GM12878 (cell line): ENCODE measurements around the gene HOXB2. TPM values are rescaled to one million over a fixed set of nuclear protein-coding genes. Genes with fewer than 3 reads are reported as not detected.

ENCODE experiments used
- ATAC-seq: fragments of 200-7000 bp; cut with Tn5 transposase; 3 replicates; pipeline ENCODE4 v1.9.1; 2020; ENCODE audit warnings: mild to moderate bottlenecking, moderate library complexity
- BruUV-seq: library from RNA; stranded (reverse); fragments of 400-500 nt; replicated peaks from 2 replicates; lab custom pipeline; 2021; lab: Mats Ljungman, UMichigan
- CTCF ChIA-PET: fragments of 300-600 bp; sonication (Branson Sonifier 250); formaldehyde crosslinking; extraction: SDS; loops from one replicate; lab custom pipeline; 2021; ENCODE audit warnings: inconsistent platforms; lab: Yijun Ruan, JAX
- POLR2A ChIA-PET: fragments of 350-600 bp; formaldehyde crosslinking; extraction: SDS; loops from one replicate; lab custom pipeline; 2021; ENCODE audit warnings: inconsistent platforms; lab: Charles Lee
- RAD21 ChIA-PET: fragments of 300-600 bp; sonication (Branson Sonifier 250); formaldehyde crosslinking; loops from one replicate; lab custom pipeline; 2023; ENCODE audit warnings: antibody characterized with exemption; ENCODE audit not compliant: unreplicated experiment; lab: Charles Lee
- SMC1A ChIA-PET: fragments of 300-600 bp; sonication (Branson Sonifier 250); formaldehyde crosslinking; loops from one replicate; lab custom pipeline; 2023; ENCODE audit not compliant: unreplicated experiment, uncharacterized antibody; lab: Charles Lee
- DNase-seq: peaks from one replicate; pipeline ENCODE4 v3.0.0-alpha.2; 2011; ENCODE audit warnings: low read depth, low spot score
- FAIRE-seq: peaks from 3 replicates; lab custom pipeline; 2011; peaks lifted over from hg19 to GRCh38; lab: Jason Lieb, UNC
- H2AFZ ChIP-seq: 2 replicates; pipeline ENCODE4 v1.6.0; 2011; ENCODE audit warnings: low read depth, low read length, control low read depth; ENCODE audit not compliant: control insufficient read depth
- H3K27ac ChIP-seq: 2 replicates; pipeline ENCODE4 v1.5.1; 2011; ENCODE audit warnings: control low read depth; ENCODE audit not compliant: control insufficient read depth, insufficient read depth
- H3K27me3 ChIP-seq, 2 experiments: replicated peaks in 1 of 2; 2 replicates each; pipeline versions ENCODE4 v1.6.0 to v1.6.1; 2011; ENCODE audit warnings: low read length in 1 of 2; ENCODE audit not compliant: control insufficient read depth in 2 of 2, insufficient read depth in 2 of 2
- H3K36me3 ChIP-seq, 2 experiments: 2 replicates each; pipeline ENCODE4 v1.5.1; 2011; ENCODE audit warnings: low read length in 1 of 2; ENCODE audit not compliant: control insufficient read depth in 2 of 2, insufficient read depth in 2 of 2
- H3K4me1 ChIP-seq: 2 replicates; pipeline ENCODE4 v1.6.1; 2011; ENCODE audit warnings: mild to moderate bottlenecking, low read length, moderate library complexity, mixed read lengths; ENCODE audit not compliant: control insufficient read depth, insufficient read depth
- H3K4me2 ChIP-seq: 2 replicates; pipeline ENCODE4 v1.6.0; 2011; ENCODE audit warnings: control low read depth; ENCODE audit not compliant: control insufficient read depth, insufficient read depth
- H3K4me3 ChIP-seq: fragments of 200-600 bp; sonication (generic); 2 replicates; pipeline ENCODE4 v1.5.1; 2016
- H3K79me2 ChIP-seq: 2 replicates; pipeline ENCODE4 v1.6.0; 2011; ENCODE audit warnings: low read length; ENCODE audit not compliant: control insufficient read depth, insufficient read depth
- H3K9ac ChIP-seq: 2 replicates; pipeline ENCODE4 v1.8.0; 2011; ENCODE audit warnings: low read length, control low read depth, mixed read lengths; ENCODE audit not compliant: control insufficient read depth, insufficient read depth
- H3K9me3 ChIP-seq: replicated peaks from 3 replicates; pipeline ENCODE4 v1.5.1; 2011; ENCODE audit warnings: mild to moderate bottlenecking, low read length; ENCODE audit not compliant: control insufficient read depth, insufficient read depth
- H4K20me1 ChIP-seq: 2 replicates; pipeline ENCODE4 v1.6.0; 2011; ENCODE audit not compliant: control insufficient read depth, insufficient read depth
- BHLHE40 ChIP-seq, 2 experiments: fragments of 450-650 bp in 1 of 2; IDR thresholded peaks; 2 replicates each; pipeline ENCODE4 v1.6.1; 2011 to 2017; ENCODE audit warnings: low read depth in 2 of 2, borderline replicate concordance in 1 of 2, improper control_type of control experiment in 1 of 2, low read length in 1 of 2, mild to moderate bottlenecking in 1 of 2
- CTCF ChIP-seq, 3 experiments: IDR thresholded peaks in 2 of 3; conservative IDR thresholded peaks in 1 of 3; 2 replicates each; pipeline ENCODE4 v1.5.1; 2011; ENCODE audit warnings: low read depth in 3 of 3, low read length in 3 of 3, mild to moderate bottlenecking in 3 of 3, control low read depth in 2 of 3, moderate library complexity in 2 of 3, inconsistent platforms in 1 of 3, mixed read lengths in 1 of 3; ENCODE audit not compliant: control insufficient read depth in 2 of 3, insufficient read depth in 1 of 3; ENCODE audit errors: extremely low read depth in 1 of 3
- EGR1 ChIP-seq, 2 experiments: IDR thresholded peaks; 1 replicate in 1 of 2; 2 replicates in 1 of 2; pipeline ENCODE4 v1.6.1; 2011 to 2012; ENCODE audit warnings: low read depth in 2 of 2, low read length in 2 of 2, borderline replicate concordance in 1 of 2, mild to moderate bottlenecking in 1 of 2, moderate library complexity in 1 of 2
- PAX8 ChIP-seq: fragments of 450-650 bp; IDR thresholded peaks from 2 replicates; pipeline ENCODE4 v1.6.1; 2017; ENCODE audit warnings: mild to moderate bottlenecking, moderate library complexity
- PKNOX1 ChIP-seq: fragments of 450-650 bp; IDR thresholded peaks from 2 replicates; pipeline ENCODE4 v1.6.1; 2016; ENCODE audit warnings: mild to moderate bottlenecking
- SMAD1 ChIP-seq: fragments of 450-650 bp; IDR thresholded peaks from 2 replicates; pipeline ENCODE4 v1.6.1; 2018; ENCODE audit warnings: mild to moderate bottlenecking, low read depth; ENCODE audit not compliant: partially characterized antibody
- SMC3 ChIP-seq: IDR thresholded peaks from 2 replicates; pipeline ENCODE4 v1.6.1; 2011; ENCODE audit warnings: low read length, improper control_type of control experiment, borderline replicate concordance
- TARDBP ChIP-seq: IDR thresholded peaks from 2 replicates; pipeline ENCODE4 v1.6.1; 2016; ENCODE audit warnings: borderline replicate concordance
- USF1 ChIP-seq: IDR thresholded peaks from 2 replicates; pipeline ENCODE4 v1.6.1; 2011; ENCODE audit warnings: borderline replicate concordance, low read depth, mild to moderate bottlenecking, moderate library complexity, mixed read lengths, low read length; ENCODE audit not compliant: insufficient read depth; ENCODE audit errors: extremely low read length
- WGBS: methylation state at CpG from one replicate; pipeline ENCODE4 v1.1.6; 2016; ENCODE audit warnings: low lambda C conversion rate; ENCODE audit not compliant: insufficient replicate concordance, insufficient coverage; ENCODE audit errors: missing lambda C conversion rate; 5-methylcytosine and 5-hydroxymethylcytosine counted together
- in situ Hi-C: fragments of 300-500 bp; cut with MboI; formaldehyde crosslinking; loops from 9 replicates; pipeline ENCODE4 v1.14.3; 2018; ENCODE audit warnings: mixed read lengths
- intact Hi-C: fragments of 100-400 bp; cut with micrococcal nuclease; formaldehyde crosslinking; loops from one replicate; pipeline ENCODE4 v1.14.2; 2022; ENCODE audit not compliant: unreplicated experiment
- polyA plus RNA-seq, 11 experiments: library from polyadenylated mRNA; depleted of rRNA in 4 of 11; unstranded in 6 of 11; stranded (reverse) in 5 of 11; fragments of >200 nt; fragmentation: Nextera tagmentation in 4 of 11; fragmentation: Illumina TruSeq in 1 of 11; extraction: Ambion mirVana in 4 of 11; extraction: Trizol in 1 of 11; gene quantifications; 1 replicate in 1 of 11; 2 replicates in 10 of 11; pipeline versions ENCODE4 v1.2.1 to v1.2.3, GENCODE V29; 2011 to 2016; ENCODE audit warnings: inconsistent platforms in 2 of 11, missing spikeins in 2 of 11, low read depth in 1 of 11
- total RNA-seq, 4 experiments: library from RNA; depleted of rRNA in 3 of 4; stranded (reverse); fragments of >200 nt in 3 of 4; fragmentation: Illumina TruSeq in 1 of 4; extraction: Trizol in 1 of 4; gene quantifications; 2 replicates each; pipeline versions ENCODE4 v1.2.1 to v1.2.3, GENCODE V29; 2013 to 2021

The HOXB2 gene
- total and polyA plus RNA-seq, 10 of the 15 experiments (the other 5 are each of a cell fraction or from before 2014, with no cell fraction given): 0.16 to 8.8 (median 2.3) TPM

GRCh38 chr17:48577330-48577945, 32.5 kb upstream of the HOXB2 start:
- intact Hi-C loops (no loop called here), in situ Hi-C loops (no loop called here)
- Histone ChIP-seq H3K4me1 (peaks cover 21% of the 10 kb centered on the region), H3K36me3 (no peaks in the 10 kb centered on the region), H3K4me3 (peak overlapping the region; percentile 73), H2AFZ (peak overlapping the region; percentile 66), H3K9me3 (no peaks in the 10 kb centered on the region), H3K79me2 (peaks cover 7% of the 10 kb centered on the region), H4K20me1 (no peaks in the 10 kb centered on the region), H3K27me3 (no peaks in the 10 kb centered on the region), H3K27ac (peak overlapping the region; percentile 57; the same call in 1 of the 2 replicates), H3K4me2 (peak overlapping the region; percentile 92), H3K9ac (peak overlapping the region; percentile 77)
- BruUV-seq: no TSS peak
- CTCF ChIA-PET: interaction anchor here (1.0 to 2.3 kb wide), 2 partner anchors 85 to 314 kb away, joined by 4 to 10 read pairs; no protein-coding TSS in a partner anchor
- TF ChIP-seq PAX8 (no peak), BHLHE40 (IDR thresholded peaks at IDR 0.05; ENCODE audit: borderline replicate concordance in 1 of 2, low read depth in 2 of 2, low read length in 1 of 2) (peak; percentile 81 to 92), PKNOX1 (no peak), EGR1 (IDR thresholded peaks at IDR 0.05; ENCODE audit: borderline replicate concordance in 1 of 2, low read depth in 2 of 2, low read length in 2 of 2) (peak in 1 of 2 experiments; percentile 54; a peak in 2 of 3 replicates), USF1 (peak; percentile 27), CTCF (IDR thresholded peaks at IDR 0.05 in 2 of 3, conservative IDR thresholded peaks at IDR 0.05 in 1 of 3; ENCODE audit: control insufficient read depth in 2 of 3, extremely low read depth in 1 of 3, insufficient read depth in 1 of 3, low read depth in 3 of 3, low read length in 3 of 3) (no peak), SMC3 (no peak), TARDBP (no peak), SMAD1 (no peak)
- ATAC-seq (peak; percentile 6), DNase-seq (no peak), FAIRE-seq (no peak)
- POLR2A ChIA-PET: interaction anchor here (0.6 to 1.0 kb wide), 4 partner anchors 55 to 530 kb away, joined by 3 to 5 read pairs (median 3); partner anchors contain the start of gene NFE2L1
- SMC1A ChIA-PET: interaction anchor here (1.1 to 2.7 kb wide), 4 partner anchors 31 to 225 kb away, joined by 3 to 6 read pairs (median 6); no protein-coding TSS in a partner anchor
- RAD21 ChIA-PET: interaction anchor here (0.7 to 2.3 kb wide), 7 partner anchors 16 to 241 kb away, joined by 3 to 8 read pairs (median 4); no protein-coding TSS in a partner anchor
- 2% methylated on average over 19 of the region's 19 CpGs for WGBS
